Natural killer cell treated with Interleukin-12 subunit alpha and Interleukin-12 subunit beta and Interleukin-15 and Interleukin-18, amount 100 ng/mL, for 72 hours (primary cell): ENCODE results near the gene ZNRD2. TPM values are rescaled to one million over a fixed set of nuclear protein-coding genes. Genes with fewer than 3 reads are reported as not detected.
A peak's percentile ranks its signal among the peaks of the same experiment; 100 is the strongest.

Experiments
- ATAC-seq, 2 donors: fragments of 150-1000 bp; cut with Tn5 transposase in 1 of 2; sonication (Bioruptor Pico), chemical (Tn5 transposase) in 1 of 2; 2 replicates each; pipeline ENCODE4 v1.10.0; 2021
- DNase-seq: peaks from one replicate; pipeline ENCODE4 v3.0.0; 2022; ENCODE audit warnings: low spot score
- H3K27ac Mint-ChIP-seq, 2 donors: 1 replicate in 1 of 2; 2 replicates in 1 of 2; pipeline ENCODE4 v1.8.0; 2022; ENCODE audit warnings: mixed read lengths in 2 of 2, mild to moderate bottlenecking in 1 of 2, moderate library complexity in 1 of 2
- H3K27me3 Mint-ChIP-seq, 2 donors: 1 replicate in 1 of 2; 2 replicates in 1 of 2; pipeline ENCODE4 v1.8.0; 2022; ENCODE audit warnings: mixed read lengths in 2 of 2
- H3K36me3 Mint-ChIP-seq: one replicate; pipeline ENCODE4 v1.8.0; 2022; ENCODE audit warnings: mixed read lengths
- H3K4me1 Mint-ChIP-seq, 2 donors: 1 replicate in 1 of 2; 2 replicates in 1 of 2; pipeline ENCODE4 v1.8.0; 2022; ENCODE audit warnings: low read depth in 2 of 2, mixed read lengths in 2 of 2, mild to moderate bottlenecking in 1 of 2
- H3K4me3 Mint-ChIP-seq: one replicate; pipeline ENCODE4 v1.8.0; 2022; ENCODE audit warnings: mixed read lengths
- H3K9me3 Mint-ChIP-seq: 2 replicates; pipeline ENCODE4 v1.8.0; 2022; ENCODE audit warnings: mixed read lengths
- total RNA-seq, 2 donors: library from RNA; stranded (reverse); gene quantifications; one replicate each; pipeline ENCODE4 v1.2.3, GENCODE V29; 2022

The ZNRD2 gene
- total RNA-seq, 2 donors from 2014 or later = 55.8 to 89.3 TPM

DNA sequence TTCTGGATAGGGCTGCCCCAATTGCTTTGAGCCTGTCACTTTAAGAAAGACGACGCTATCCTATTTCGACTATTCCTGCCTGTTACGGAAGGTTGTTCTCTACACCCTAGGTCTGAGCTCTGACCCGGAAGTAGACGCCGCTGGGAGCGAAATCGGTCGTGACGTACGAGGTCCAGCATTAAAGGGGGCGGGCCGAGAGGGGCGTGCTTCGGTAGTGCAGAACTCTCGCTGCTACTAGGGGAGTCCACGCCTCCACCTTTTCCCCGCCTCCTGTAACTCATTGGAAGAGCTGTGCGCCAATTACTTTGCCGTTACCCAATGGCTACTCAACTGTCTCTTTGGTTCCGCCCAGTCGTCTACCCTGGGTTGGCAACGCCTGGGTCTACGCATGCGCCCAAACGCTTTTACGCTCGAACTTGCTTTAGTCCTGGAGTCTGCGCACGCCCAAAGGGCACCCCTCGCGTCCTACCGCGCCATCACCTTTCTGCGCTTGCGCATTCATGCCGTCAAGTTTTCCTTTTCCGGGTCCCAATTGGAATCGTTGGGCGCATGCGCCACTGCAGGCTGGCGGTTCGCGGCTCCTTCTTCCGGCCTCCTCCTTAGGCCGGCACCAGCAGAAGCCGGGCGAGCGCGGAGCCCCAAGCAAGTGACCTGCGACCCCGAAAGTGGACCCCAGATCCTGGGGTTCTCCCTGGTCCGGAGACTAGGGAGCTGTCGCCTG, 45.1 kb downstream of the ZNRD2 start, which contains the start of gene PCNX3:
Gene PCNX3, plus strand, starts transcription at position 548 of the 721 bp plus-strand sequence. CDS start 536 bp downstream, outside the sequence.
- peaks cover 27 to 35% of the 10 kb centered on the region in 2 donors for H3K4me1 Mint-ChIP-seq
- peak within 1 kb of the TSS; percentile 98 for H3K4me3 Mint-ChIP-seq
- H3K36me3 Mint-ChIP-seq = peaks cover 10% of the 10 kb centered on the region
- peak; percentile 92 to 94 for ATAC-seq
- H3K27me3 Mint-ChIP-seq = no peaks in the 10 kb centered on the region
- peak; percentile 100 for DNase-seq
- no peaks in the 10 kb centered on the region for H3K9me3 Mint-ChIP-seq
- H3K27ac Mint-ChIP-seq = peak within 1 kb of the TSS; percentile 75 to 92

GRCh38 chr11:65615950-65616574, 45.8 kb downstream of the ZNRD2 start:
- peak; percentile 81 for DNase-seq
- peak; percentile 15 to 17 for ATAC-seq
- peak overlapping the region; percentile 75 to 92 for H3K27ac Mint-ChIP-seq
- H3K9me3 Mint-ChIP-seq = no peaks in the 10 kb centered on the region
- H3K4me3 Mint-ChIP-seq = peak overlapping the region; percentile 98
- peaks cover 10% of the 10 kb centered on the region for H3K36me3 Mint-ChIP-seq
- no peaks in the 10 kb centered on the region for H3K27me3 Mint-ChIP-seq
- peaks cover 22 to 31% of the 10 kb centered on the region in 2 donors for H3K4me1 Mint-ChIP-seq

DNA sequence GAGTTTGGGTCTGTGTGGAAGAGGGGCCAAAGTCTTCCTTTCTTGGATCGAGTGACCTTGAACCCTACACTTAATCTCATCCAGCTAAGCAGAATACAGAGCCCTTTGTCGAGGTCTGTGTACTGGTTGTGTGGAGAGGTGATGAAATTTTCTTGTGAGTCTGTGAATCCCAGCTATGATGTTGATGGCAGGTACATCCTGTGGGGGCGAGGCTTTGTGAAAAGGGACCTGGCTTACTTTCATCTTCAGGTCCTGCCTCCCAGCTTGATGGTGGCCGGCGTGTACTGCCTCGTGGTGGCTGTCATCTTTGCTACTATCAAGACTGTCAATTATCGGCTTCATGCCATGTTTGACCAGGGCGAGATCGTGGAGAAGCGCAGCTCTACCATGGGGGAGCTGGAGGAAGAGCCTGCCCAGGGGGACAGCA, 46.3 kb downstream of the ZNRD2 start:
- no peaks in the 10 kb centered on the region for H3K27me3 Mint-ChIP-seq
- no peak for DNase-seq

DNA sequence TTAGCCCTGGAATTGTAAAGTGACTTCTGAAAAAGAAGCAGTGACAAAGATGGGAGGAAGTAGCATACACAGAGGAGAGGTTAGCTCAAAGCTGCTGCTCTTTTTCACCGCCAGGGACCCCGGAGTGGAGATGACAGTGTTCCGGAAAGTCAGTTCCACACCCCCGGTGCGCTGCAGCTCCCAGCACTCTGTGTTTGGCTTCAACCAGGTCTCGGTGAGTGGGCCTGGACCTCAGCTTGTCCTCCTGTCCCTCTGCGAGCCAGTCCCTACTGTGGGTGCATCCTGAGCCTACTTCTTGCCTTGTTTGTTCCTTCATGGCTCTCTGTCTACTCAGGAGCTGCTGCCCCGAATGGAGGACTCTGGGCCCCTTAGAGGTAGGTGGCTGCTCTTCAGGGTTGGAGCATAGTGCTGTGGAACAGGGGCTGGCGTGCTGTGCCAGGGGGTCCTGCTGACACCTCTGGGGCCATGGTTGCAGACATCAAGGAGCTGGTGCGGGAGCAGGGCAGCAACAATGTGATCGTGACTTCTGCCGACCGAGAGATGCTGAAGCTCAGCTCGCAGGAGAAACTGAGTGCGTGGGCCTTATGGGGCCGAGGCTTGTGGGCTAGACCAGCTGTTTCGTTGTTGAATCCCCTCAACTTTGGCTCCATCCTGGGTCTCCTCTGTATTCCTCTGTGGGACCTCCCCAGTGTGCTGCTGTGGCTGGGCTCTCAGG, 47.0 kb downstream of the ZNRD2 start:
- Mint-ChIP-seq H3K9me3 (no peaks in the 10 kb centered on the region), H3K36me3 (peaks cover 8% of the 10 kb centered on the region), H3K4me1 (peaks cover 16 to 31% of the 10 kb centered on the region in 2 donors), H3K4me3 (peak overlapping the region; percentile 98), H3K27ac (peak overlapping the region; percentile 75 to 84), H3K27me3 (no peaks in the 10 kb centered on the region)
- DNase-seq (no peak), ATAC-seq (no peak)

More for the DNA sequence above, 46.3 kb downstream of the ZNRD2 start:
- Mint-ChIP-seq H3K36me3 (peaks cover 10% of the 10 kb centered on the region), H3K27ac (peak overlapping the region; percentile 75 to 84), H3K4me1 (peaks cover 22 to 33% of the 10 kb centered on the region in 2 donors), H3K4me3 (peak overlapping the region; percentile 98), H3K9me3 (no peaks in the 10 kb centered on the region)
- no peak for ATAC-seq

GRCh38 chr11:65617990-65618751, 47.9 kb downstream of the ZNRD2 start:
- H3K27me3 Mint-ChIP-seq = no peaks in the 10 kb centered on the region
- no peak overlapping the region for H3K4me3 Mint-ChIP-seq
- DNase-seq (no peak), ATAC-seq (no peak)
- H3K27ac Mint-ChIP-seq = no peak overlapping the region
- H3K36me3 Mint-ChIP-seq = peaks cover 6% of the 10 kb centered on the region
- H3K9me3 Mint-ChIP-seq = no peaks in the 10 kb centered on the region
- H3K4me1 Mint-ChIP-seq = peaks cover 13 to 27% of the 10 kb centered on the region in 2 donors

GRCh38 chr11:65618763-65619162, 48.5 kb downstream of the ZNRD2 start:
- H3K27ac Mint-ChIP-seq = no peak overlapping the region
- ATAC-seq (no peak), DNase-seq (no peak)
- no peaks in the 10 kb centered on the region for H3K27me3 Mint-ChIP-seq
- H3K9me3 Mint-ChIP-seq = no peaks in the 10 kb centered on the region
- H3K4me3 Mint-ChIP-seq = no peak overlapping the region
- H3K36me3 Mint-ChIP-seq = peaks cover 6% of the 10 kb centered on the region
- H3K4me1 Mint-ChIP-seq = peaks cover 13 to 25% of the 10 kb centered on the region in 2 donors

DNA sequence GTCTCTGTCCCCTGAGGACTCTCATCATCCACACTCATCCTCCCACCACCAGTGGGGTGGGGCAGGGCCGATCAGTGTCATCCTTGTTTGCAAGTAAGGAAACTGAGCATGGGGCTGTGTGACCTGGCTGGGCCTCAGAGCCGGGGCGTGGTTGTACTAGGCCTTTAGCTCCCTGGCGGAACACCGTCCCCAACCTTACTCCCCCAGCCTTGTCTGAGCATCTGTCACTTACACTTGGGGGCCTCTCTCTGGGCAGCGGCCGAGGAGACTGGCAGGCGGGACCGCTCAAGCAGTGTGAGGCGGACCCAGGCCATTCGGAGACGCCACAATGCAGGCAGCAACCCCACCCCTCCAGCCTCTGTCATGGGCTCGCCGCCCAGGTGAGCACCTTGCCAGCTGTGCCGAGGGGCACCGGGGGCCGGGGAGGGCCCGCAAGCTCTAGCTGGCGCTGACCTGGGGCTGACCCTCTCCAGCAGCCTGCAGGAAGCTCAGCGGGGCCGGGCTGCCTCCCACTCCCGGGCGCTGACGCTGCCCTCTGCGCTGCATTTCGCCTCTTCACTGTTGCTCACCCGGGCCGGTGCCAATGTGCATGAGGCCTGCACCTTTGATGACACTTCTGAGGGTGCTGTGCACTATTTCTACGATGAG, 49.1 kb downstream of the ZNRD2 start:
- Mint-ChIP-seq H3K4me3 (no peak overlapping the region), H3K27me3 (no peaks in the 10 kb centered on the region), H3K36me3 (peaks cover 6% of the 10 kb centered on the region), H3K4me1 (peaks cover 13 to 21% of the 10 kb centered on the region in 2 donors), H3K9me3 (no peaks in the 10 kb centered on the region), H3K27ac (no peak overlapping the region)
- ATAC-seq (no peak), DNase-seq (no peak)

DNA sequence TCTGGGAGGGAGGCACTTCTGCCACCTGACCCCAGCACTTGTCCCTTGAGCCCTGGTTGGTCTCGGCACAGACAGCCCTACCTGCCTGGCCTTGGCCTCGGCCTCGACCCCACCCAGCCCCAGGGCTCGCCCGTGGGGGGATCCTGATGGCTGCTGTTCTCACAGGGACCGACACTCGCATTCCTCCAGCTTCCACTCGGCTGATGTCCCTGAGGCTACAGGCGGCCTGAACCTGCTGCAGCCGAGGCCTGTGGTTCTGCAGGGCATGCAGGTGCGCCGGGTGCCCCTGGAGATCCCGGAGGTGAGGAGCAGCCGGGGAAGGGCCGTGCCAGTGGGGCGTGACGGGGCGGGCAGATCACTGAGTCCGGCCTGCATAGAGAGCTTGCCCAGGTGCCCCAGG, 50.4 kb downstream of the ZNRD2 start:
- Mint-ChIP-seq H3K27ac (no peak overlapping the region), H3K27me3 (no peaks in the 10 kb centered on the region), H3K9me3 (no peaks in the 10 kb centered on the region), H3K36me3 (peaks cover 6% of the 10 kb centered on the region), H3K4me3 (no peak overlapping the region), H3K4me1 (peaks cover 13 to 25% of the 10 kb centered on the region in 2 donors)
- ATAC-seq (no peak), DNase-seq (no peak)

- DNase-seq (no peak), ATAC-seq (no peak)
- Mint-ChIP-seq H3K4me3 (no peak overlapping the region), H3K27me3 (no peaks in the 10 kb centered on the region), H3K36me3 (peaks cover 4% of the 10 kb centered on the region), H3K4me1 (peaks cover 9 to 27% of the 10 kb centered on the region in 2 donors), H3K9me3 (no peaks in the 10 kb centered on the region), H3K27ac (no peak overlapping the region)
These were observed 51.2 kb downstream of the ZNRD2 start for GRCh38 chr11:65621460-65621859.

Other genes with a start within 250 kb of the ZNRD2 start
- 10 to 100 TPM; 61.8 to 82.5 TPM for gene DPF2, start 236.6 kb upstream of the ZNRD2 start, total RNA-seq
- gene TIGD3, start 215.7 kb upstream of the ZNRD2 start, total RNA-seq = 1 to 10 TPM in 1 of 2 donors, under 1 TPM in 1; 0.59 to 1.3 TPM
- gene SLC25A45, start 187.8 kb upstream of the ZNRD2 start, total RNA-seq = 10 to 100 TPM; 10.8 to 12.6 TPM
- 10 to 100 TPM; 50.5 to 68.4 TPM for gene FRMD8, start 183.8 kb upstream of the ZNRD2 start, total RNA-seq
- gene NEAT1, start 147.7 kb upstream of the ZNRD2 start, total RNA-seq = 100 to 1,000 TPM; 432 to 571 TPM
- gene MALAT1, start 71.4 kb upstream of the ZNRD2 start, total RNA-seq = 1,000 to 10,000 TPM; 6,610 to 7,236 TPM
- 100 to 1,000 TPM in 1 of 2 donors, 10 to 100 TPM in 1; 84.5 to 112 TPM for gene SCYL1, start 45.4 kb upstream of the ZNRD2 start, total RNA-seq
- 10 to 100 TPM; 42.3 to 60.2 TPM for gene LTBP3, start 12.1 kb upstream of the ZNRD2 start, total RNA-seq
- gene FAM89B, start 2.1 kb downstream of the ZNRD2 start, total RNA-seq = 10 to 100 TPM; 38.0 to 71.5 TPM
- gene EHBP1L1, start 5.6 kb downstream of the ZNRD2 start, total RNA-seq = 100 to 1,000 TPM; 156 to 188 TPM
- gene KCNK7, start 25.3 kb downstream of the ZNRD2 start, total RNA-seq = 1 to 10 TPM; 2.3 to 2.8 TPM
- gene MAP3K11, start 43.7 kb downstream of the ZNRD2 start, total RNA-seq = 10 to 100 TPM; 81.1 to 83.3 TPM
- 10 to 100 TPM; 65.1 to 96.9 TPM for gene PCNX3, start 45.3 kb downstream of the ZNRD2 start, total RNA-seq
- gene SIPA1, start 67.6 kb downstream of the ZNRD2 start, total RNA-seq = 100 to 1,000 TPM; 139 to 140 TPM
- 10 to 100 TPM; 85.2 to 96.4 TPM for gene RELA, start 92.4 kb downstream of the ZNRD2 start, total RNA-seq
- 10 to 100 TPM; 77.5 to 82.9 TPM for gene KAT5, start 141.8 kb downstream of the ZNRD2 start, total RNA-seq
- 100 to 1,000 TPM in 1 of 2 donors, 10 to 100 TPM in 1; 87.3 to 138 TPM for gene RNASEH2C, start 150.3 kb downstream of the ZNRD2 start, total RNA-seq
- 10 to 100 TPM; 15.8 to 25.4 TPM for gene AP5B1, start 210.5 kb downstream of the ZNRD2 start, total RNA-seq
- not detected for gene OVOL1, start 216.6 kb downstream of the ZNRD2 start, total RNA-seq